NCI-H2227 treated with DMSO at 0.1 percent for 48 hours (cell line): ENCODE data around the gene SYT1.

Experiments used
- DNase-seq: peaks from one replicate; lab custom pipeline; 2025; lab: John Stamatoyannopoulos, UW

Gene SYT1

DNA sequence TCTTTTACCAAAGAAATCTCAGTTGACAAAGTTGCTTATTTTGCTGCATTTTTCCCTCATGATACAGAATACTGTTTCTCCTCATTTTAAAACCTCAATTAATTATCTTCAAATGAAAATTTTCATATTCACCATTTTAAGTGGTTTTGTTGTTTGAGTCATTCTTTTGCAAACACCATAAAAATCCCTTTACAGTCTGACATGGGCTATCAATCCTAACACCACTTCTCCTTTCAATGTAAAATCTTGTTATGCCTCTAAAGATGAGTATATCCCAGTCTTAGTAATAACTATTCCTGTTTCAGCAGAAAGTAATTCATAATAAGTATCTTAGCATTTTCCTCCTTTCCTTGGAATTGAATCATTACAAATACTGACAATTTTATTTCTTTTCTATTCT is 192.2 kb downstream of the SYT1 start:
- no peak for DNase-seq

GRCh38 chr12:79057540-79057939 is 193.0 kb downstream of the SYT1 start:
- no peak for DNase-seq

- DNase-seq = no peak
These were observed 193.8 kb downstream of the SYT1 start for GRCh38 chr12:79058342-79058741.

- no peak for DNase-seq
These were observed 195.0 kb downstream of the SYT1 start for GRCh38 chr12:79059557-79059956.

DNA sequence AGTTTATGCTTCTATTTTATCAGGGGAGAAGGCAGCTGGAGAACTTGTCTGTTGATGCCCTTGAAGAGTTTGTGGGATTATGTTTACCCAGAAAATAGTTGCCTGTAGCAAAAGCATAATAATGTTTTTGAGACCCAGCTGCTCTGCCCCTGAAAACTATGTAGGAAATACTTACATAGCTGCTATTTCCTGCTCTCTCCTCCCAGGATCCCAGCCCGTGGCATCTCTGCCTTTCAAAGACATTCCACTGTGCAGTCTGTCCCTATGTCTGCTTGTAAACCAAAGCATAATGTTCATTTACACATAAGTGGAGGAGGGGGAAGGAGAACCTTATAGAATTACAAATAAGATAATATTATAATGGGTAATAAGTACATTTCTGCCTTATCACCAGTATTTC is 198.7 kb downstream of the SYT1 start:
- DNase-seq = no peak

DNA sequence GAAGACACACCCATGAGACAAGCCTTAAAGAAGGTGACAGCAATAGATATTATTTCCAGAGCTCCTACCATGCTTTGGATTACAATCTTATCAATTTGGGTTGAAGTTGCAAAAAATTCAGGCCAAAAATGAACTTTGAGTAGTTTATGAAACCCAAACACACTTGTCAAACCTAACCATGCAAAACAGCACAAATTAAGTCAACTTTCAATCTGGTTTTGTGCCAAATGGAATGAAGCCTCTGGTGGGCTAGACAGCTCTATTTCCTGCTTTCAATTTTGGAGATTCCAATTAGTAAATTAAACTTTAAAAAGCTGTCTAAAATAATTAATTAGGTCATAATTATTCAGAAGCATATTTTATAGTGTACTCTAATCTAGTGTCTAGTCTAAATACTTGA is 203.4 kb downstream of the SYT1 start:
- no peak for DNase-seq

DNA sequence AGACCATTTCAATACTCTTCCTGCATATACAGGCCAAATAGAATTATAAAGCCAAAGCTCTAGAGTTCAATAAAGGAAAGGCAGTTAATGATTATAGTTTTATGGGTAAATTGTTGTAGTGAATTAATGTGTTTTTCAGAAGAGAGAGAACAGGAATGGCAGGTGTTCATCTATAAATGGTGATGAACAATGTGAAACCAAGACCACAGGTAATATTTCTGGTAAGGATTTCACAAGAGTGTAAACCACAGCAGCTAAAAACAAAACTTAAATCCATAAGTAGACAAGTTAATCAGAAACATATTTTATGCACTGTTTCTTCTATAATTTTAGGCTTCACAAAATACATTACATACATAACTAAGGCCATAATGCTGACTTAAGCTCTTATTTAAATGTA is 204.4 kb downstream of the SYT1 start:
- DNase-seq = no peak

GRCh38 chr12:79071498-79071897 is 206.9 kb downstream of the SYT1 start:
- DNase-seq = no peak

DNA sequence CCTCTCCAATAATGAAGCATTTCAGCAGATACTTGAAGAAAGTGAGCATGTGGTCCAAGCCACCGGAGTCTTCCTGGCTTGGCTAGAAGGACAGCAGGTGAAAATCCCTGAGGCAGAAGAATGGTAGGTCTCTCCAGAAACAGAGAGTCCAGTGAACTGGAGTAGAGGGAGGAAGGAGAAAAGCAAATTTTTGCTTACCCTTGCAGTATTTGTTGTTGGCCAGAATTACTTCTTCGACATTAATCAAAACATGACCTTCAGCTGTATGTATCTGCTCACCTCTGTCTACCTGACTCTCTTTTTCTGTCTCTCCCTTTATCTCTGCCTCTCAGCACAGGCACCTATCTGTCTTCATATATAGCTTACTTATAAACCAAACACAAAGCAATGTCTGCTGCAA is 208.9 kb downstream of the SYT1 start:
- no peak for DNase-seq

DNA sequence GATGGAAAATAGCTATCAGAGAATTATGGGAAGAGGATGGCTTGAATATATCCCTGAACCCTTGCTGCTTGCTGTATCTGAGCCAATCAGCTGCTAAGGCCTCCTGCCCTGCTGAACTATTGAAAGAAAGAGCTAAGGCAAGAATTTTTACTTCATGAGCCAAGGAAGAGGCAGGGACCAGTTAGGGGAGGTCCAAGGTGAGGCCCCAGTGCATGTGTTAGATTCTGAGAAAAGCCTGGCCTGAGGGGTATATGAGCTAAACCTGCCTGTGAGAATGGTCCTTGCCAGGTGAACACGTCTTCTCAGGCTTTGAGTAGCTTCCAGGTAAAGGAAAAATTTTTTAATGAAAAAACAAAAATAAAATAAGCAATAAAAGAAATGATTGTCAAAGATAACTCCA is 218.0 kb downstream of the SYT1 start:
- DNase-seq = no peak

- DNase-seq = peak; percentile 9
These were observed 218.6 kb downstream of the SYT1 start for GRCh38 chr12:79083181-79083580.

GRCh38 chr12:79085106-79085682 is 220.6 kb downstream of the SYT1 start:
- no peak for DNase-seq

DNA sequence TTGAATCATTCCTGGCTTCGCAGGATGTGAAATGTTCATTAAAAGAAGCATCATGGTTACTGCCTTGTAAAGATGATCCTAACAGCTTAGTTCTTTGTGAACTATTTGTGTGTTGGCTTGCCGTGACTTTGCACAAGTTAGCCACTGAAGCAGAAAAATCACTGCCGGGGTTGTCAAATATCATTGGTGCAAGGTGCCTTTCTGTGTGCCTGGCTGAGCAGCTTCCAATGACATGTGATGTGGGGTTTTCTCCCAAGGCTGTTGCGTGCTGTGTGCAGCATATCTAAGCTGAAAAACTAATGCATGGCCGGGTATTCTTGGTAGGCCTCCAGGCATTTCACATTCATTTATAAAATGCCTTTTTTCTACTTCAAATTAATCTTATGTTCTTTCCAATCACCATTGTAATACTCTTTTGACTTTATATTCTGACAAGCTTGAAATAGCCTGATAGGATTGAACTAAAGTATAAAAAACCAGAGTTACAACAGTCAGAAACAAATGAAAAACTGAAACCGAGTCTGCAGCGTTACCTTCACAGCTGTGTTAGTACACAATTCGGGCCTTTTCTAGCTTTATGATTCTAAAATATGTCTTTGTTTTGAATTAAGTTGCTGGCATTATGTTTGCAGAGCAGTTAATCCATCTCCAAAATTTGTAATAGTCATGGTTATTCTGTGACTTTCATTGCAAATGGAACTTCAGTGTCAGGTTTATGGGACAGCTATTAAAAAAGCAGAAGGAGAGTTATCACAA is 222.1 kb downstream of the SYT1 start:
- no peak for DNase-seq

GRCh38 chr12:79098530-79098929 is 234.0 kb downstream of the SYT1 start:
- no peak for DNase-seq

DNA sequence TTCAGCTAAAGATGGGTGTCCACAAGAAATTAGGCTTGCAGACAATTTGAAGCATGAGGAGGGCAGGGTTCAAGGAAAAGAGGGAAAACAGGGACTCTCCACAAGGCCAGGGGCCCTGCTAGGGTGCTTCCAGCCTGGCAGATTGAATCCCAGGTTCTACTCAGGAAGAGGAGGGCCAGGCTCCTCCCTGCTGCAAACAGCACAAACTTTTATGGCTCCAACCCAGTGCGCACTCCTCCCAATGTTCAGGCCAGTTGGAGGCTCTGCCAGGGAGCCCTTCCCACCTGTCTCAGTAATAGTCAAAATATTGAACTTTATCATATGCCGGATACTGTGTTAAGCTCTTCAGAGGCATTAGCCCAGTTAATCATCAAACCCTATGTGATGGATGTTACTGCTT is 244.4 kb downstream of the SYT1 start:
- DNase-seq = no peak

DNA sequence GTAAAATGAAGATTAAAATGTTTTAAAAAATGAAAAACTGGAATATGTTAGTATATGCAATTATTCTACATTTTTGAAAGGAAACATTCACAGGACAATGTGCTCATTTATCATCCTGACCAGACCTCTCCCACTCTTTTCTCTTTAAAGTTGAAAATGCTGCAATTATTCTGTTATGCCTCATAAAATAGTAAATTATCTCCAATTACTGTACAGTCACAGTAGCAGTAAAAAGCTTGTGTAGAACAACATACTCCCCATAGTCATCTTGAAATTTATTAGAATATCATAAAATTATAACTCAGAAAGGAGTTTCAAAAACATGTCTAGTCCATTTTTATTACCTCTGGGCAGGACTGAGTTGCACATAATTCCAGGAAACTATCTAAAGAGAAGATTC is 250.3 kb downstream of the SYT1 start:
- DNase-seq = no peak

- no peak for DNase-seq
These were observed 251.2 kb downstream of the SYT1 start for GRCh38 chr12:79115743-79116142.

DNA sequence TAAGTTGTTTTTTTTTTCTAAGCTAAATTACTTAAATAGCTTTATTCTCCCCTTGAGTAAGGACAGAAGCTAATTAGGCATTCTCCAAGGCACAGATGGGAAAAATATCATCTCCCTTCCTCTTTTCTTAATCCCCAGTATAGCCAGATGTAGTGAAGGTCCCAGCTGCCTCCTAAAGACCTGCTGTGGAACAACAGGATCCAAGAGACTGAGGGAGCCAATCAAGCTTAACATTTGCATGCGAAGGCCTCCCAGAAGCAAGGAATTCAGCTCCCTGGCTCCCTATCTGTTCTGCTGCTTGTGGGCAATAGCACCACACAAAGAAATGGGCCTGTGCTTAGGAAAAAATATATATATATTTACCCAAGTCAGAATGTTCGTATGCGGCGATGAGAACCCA is 255.2 kb downstream of the SYT1 start:
- no peak for DNase-seq

GRCh38 chr12:79121486-79121885 is 256.9 kb downstream of the SYT1 start:
- DNase-seq = no peak

DNA sequence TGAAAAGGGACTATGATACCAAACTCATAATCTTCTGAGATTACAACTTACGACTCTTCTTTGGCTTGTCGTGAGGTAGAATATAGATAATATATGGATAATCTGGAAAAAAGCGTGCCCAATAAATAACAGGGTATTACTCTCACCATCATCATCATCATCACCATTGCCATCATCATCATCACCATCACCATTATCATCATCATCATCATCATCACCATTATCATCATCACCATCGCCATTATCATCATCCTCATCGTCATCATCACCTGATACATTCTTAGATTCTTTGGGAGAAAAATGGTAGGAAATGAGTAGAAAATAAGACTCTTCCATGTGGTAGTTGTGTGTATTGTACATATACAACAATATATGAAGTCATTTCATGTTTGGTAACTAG is 259.8 kb downstream of the SYT1 start:
- DNase-seq = no peak

DNA sequence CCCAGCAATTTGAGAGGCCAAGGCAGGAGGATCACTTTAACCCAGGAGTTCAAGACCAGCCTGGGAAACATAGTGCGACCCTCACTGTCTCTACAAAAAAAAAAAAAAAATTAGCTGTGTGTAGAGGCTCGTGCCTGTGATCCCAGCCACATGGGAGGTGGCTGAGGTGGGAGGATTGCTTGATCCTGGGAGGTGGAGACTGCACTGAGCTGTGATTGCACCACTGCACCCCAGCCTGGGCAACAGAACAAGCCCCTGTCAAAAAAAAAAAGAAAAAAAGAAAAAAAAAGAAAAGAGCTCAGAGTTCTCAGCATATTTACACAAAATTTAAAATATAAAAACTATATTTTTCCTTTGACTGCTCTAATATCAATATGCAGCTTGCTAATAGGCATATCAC is 260.8 kb downstream of the SYT1 start:
- DNase-seq = no peak

GRCh38 chr12:79127271-79127751 is 262.7 kb downstream of the SYT1 start:
- no peak for DNase-seq

DNA sequence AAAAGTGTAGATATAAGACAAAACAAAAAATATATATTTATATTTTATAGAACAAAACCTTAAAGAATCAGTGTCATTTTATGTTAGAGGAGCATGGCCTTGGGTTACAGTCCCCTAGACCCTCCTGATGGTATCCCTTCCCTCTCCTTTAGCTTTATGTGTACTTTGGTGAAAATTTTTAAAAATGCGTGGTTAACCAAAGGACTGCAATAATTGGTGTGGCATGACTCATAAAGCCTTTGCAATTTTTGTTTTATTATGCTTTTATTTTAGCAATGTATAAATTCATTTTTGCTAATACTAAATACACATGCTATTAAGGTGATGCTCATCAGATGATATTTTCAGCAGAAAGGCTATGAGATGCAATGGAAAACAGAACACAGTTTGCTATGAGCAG is 264.4 kb downstream of the SYT1 start:
- no peak for DNase-seq

DNA sequence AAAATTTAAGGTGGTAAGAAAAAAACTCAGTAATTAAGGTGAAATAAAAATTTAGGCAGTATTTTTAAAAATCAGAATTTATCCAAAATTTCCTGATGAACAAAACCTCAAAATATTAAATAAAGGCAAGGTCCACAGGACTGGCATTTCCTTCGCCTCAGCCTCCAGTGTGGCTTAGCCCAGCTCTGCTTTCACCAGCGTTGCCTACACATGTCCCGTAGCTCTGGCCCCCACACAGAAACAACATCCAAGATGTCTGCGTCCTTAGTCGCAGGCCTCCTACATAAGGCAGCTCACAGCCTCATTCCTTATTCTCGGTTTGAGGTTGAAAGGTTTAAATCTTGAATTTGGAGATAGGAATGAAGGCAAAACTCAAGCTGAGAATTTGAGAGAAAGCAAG is 274.3 kb downstream of the SYT1 start:
- DNase-seq = no peak
